Right kidney (tissue), 1 donor: Measurements from ENCODE around the gene ALOX5AP.
"Not testable (repeated sequence)": the region's sequence is repeated elsewhere in the genome, so short reads cannot be mapped to it uniquely, and the experiment has no call there.

ENCODE experiments used
- DNase-seq: peaks from one replicate; pipeline ENCODE4 v3.0.0-alpha.2; 2016

ALOX5AP gene

DNA sequence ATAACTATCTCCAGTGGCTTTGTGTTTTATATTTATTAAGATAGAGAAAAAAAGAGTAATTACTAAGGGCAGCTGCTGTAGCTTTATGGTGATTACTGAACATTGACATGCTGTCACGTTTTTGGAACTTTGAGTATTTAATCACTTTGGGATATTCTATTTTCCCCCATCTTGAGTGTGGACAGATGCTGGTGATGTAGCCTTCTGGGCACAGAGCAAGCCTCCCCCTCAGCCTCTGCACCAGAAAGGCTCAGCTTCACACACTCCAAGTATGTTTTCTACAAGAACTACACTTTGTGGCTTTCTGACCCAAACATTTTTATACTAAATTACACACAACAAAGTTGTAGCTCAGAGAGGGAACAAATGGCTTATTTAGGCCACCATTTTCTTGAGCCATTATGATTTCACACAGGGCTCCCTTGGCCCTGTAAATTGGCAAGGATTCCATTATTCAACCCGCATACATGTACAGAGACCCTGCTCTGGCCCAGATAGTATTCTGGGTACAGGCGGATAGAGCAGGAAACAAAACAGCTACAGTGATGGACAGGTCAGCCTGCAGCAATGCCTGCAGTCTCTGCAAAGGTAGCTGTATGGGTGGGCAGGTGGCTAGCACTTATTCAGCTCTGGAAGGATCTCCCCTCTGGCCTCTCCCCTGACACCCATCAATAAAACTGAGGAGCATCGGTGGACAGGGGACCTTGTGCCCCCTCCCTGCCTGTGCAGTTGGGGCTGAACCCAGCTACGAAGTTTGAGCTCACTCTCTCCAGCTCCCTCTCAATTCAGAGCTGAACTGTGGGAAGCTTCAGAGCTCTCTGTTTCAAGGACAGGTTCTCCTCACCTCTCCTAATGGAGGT is 1.3 kb downstream of the ALOX5AP start:
- no peak for DNase-seq

DNA sequence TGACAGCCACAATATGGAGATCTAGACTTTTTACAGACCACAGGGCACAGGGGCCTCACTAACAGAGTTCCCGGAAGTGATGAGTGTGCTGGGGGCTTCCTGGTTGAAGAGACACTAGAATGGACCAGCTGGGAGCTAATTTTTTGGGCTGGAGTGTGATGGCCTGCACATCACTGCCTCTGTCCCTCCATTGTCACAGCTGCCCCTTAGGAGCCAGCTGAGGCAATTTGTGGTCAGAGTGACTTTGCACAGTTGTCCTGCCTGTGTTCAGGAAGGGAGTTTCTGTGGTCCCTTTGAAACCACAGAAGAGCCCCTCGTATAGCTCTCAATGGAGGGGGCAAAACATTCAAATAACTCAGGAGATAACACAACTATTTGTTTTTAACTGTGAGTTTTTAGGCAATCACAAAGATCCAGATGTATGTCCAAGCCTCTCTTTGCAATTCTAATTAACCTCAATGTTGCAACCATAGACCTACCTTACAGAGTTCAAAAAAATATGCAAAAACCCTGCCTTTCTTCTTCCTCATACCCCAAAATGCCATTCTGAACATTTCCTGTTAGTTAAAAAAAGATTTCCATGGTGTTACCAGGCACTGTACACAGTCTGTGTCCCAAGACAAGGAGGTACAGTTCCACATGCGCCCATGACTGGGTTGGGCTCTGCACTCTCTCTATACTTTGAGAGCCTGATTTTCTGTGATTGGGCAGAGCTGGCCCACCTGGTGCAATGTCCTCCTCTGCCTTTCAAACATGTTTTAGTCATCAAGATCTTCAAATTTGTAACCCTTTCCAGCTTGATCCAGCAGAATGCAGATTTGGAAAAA is 2.4 kb downstream of the ALOX5AP start:
- DNase-seq, result no peak

DNA sequence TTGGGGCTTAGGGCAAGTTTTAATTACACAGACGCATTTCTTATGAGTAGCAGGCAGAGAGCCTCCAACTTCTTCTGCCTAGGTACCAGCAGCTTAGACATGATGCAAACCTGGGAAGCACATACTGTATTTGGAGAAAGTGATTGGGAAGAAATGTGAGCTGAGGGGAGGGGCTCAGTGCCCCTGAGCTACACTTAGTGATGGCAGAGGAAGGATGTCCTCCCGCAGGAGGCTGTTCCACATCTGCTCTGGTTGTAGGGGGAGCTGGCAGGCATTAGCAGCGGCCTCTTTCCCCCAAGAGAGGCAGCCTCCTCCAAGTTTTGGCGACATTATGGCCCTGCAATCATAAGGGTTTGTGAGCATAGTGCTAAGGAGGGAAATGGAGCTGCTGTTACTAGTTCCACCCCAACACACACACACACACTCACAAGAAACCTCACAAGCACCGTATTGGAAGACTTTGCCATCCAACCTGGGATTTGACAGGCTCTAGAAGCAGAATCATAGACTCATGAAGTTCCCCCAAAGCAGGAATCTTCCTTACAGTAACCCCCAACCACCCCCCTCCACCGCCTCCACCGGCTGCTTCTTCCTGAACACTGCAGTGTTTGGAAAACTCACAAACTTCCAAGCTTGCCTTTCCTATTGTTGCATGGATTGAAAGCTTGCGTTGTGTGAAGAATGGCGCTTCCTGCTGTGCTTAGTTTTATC is 3.3 kb downstream of the ALOX5AP start:
- no peak for DNase-seq

DNA sequence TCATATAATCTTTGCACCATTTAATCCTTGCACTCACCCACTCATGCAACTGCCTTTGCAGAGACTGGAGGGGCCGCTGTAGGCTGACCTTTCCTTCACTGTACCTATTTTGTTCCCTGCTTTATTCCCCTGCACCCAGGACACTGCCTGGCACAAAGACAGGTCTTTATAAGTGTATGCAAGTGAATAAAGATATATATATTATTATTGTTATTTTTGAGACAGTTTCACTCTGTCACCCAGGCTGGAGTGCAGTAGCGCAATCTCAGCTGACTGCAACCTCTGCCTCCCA is 3.8 kb downstream of the ALOX5AP start:
- DNase-seq, result no peak

DNA sequence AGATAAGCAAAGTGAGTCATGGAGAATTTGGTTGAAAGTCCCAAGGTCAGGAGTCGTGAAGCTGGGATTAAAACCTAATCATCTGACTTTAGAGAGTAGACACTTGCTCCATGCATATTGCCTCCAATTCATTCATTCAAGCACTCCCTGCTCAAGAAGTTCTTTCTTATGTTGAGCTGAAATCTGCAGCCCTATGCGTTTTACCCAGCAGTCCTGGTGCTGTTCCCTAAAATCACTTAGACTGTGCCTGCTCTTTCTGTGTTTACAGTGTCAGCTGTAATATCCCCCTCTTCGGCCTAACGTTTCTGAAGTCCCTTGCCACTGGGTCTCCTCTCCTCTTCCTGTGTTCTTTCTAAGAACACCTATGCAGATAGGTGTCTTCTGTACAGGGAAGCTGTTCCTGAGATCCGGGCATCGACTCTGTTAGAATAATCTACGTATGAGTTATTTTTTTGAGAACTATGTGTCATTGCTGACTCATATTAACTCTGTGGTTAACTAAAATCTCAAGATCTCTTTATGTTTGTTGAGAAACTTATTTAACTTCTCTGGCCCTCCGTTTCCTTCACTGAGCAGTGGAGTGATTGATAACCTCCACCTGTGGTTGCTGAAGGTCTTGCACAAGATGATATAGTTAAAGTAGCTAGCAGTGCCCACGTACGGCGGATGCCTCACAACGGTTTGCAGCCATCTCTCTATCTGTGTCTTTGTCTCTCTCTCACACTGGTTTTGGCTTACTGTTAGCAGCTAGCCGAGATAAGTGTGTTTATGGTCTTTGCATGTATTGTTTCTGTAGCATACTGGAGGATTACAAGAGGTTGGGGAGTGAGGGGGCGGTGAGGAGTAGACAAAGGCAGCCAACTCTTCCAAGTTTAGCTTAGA is 4.7 kb downstream of the ALOX5AP start:
- DNase-seq, result no peak

DNA sequence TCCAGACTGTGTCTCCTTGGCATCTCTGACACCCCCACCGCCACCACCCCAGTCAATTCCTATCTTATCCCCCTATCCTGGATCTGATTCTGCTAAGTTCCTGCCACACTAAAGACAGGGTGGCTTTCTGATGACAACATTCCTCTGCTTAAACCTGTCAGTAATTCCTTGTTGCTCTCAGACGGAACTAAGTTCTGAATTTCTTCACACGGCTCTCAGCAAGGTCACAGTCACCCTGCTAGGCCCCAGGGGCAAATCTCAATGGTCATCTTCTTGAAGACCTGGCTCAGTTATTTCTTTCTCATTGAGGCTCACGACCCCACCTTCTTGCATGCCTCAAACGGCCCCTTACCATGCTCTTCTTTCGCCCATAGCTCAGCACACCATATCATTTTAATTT is 7.6 kb downstream of the ALOX5AP start:
- no peak for DNase-seq

DNA sequence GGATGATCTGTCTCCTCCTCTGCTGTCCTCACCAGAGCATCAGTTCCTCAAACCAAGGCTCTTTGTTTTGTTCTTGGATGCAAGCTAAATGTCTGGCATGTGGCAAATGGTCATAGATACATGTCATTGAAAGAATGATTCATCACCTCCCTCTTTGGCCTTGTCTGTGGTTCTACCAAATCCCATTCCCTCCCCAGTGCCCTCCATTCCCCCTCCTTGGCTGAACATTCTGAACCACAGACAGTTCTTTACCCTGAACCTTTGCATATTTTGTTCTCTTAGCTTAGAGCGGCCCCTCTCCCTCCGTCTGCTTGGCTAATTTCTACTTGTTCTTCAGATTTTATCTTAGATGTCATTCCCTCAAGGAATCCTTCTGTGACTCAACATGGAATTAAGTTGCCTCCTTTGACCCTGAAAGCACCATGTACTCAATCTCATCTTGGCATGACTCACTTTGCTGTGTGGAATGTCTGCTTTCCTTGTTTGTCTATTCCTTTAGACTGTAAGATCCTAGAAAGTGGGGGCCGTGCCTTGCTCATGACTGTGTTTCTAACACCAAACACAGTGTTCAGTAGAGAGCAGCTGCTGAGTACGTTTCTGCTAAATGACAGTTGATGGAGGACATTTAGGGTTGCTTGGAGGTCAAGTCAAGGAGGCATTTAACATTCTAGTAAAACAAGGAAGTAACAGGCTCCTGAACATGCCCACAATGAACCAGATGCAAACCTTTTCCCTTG is 8.1 kb downstream of the ALOX5AP start:
- no peak for DNase-seq

DNA sequence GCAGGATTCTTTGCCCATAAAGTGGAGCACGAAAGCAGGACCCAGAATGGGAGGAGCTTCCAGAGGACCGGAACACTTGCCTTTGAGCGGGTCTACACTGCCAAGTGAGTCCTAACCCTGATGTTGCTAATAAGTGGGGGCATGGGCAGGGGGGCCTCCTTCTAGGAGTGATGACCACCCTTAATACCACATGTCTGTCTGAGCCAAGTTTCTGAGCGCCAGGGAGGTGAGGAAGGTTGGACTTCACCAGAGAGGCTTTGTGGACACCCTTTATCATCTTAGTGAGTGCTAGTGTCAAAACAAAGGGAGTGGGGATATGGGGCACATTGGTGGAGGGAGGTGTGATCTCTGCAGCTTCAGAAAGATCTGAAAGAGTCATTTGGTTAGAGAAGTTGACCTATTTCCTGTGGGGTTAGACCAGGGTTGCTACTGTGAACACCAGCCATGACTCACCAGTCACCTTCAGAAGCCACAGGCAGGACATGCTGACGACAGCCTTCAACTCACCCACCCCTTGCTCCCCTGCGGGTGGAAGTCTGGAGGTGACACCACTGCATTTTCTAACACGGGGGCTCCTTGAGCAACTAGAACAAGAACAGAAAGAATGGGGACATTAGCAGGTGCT is 8.8 kb downstream of the ALOX5AP start:
- DNase-seq, result no peak

DNA sequence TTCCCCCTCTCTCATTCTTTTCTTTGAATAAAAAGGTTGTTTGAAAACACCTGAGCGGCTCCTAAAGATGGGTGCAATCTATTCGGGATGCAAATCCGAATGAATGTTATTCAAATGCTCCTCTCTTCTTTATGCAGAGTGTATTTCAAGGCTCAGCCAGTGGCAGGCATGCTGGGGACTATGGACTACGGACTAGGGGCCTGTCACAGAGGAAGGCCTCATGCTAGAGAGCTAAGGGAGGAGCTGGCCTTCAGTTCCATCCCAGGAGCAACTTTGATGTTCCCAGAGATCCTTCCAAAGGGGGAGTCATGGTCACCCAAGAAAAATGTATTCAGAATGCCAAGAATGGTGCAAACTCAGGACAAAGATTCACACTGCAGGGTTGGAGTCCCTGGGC is 9.3 kb downstream of the ALOX5AP start:
- DNase-seq, result no peak

DNA sequence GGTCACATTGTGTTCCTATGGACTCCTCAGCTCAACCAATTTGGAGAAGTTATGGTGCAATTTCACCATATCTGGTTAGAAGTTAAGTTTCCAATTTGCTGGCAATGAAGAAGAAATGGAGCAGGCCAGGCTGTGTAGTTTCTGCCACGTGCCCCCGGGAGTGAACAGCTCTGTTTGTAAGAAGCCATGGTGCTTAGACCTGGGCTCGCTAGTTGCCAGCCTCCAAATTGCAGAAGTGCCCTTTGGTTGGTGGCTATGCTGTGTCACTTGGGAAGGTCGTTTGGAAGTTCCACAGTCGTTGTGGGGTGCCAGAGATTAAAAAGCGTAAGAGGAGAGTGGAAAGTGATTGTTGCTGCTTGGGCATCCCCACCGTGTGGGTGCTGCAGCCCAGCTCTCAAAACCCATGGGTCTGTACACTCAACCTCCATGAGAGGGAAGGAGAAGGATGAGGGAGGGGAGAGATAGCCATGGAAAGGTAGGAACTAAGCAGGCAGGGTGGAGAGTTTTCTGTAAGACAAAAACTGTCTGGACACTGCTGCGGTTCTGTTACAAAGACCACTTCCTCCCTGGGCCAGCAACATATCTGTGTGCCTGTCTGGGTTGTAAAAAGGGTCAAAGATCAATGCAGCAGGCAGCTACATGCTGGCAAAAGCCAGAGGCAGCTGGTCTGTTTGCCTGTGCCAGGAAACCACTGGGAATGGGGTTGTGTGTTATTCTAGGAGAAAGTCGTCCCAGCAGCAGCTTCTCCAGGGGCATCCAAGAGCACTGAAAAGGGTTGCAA is 10.8 kb downstream of the ALOX5AP start:
- no peak for DNase-seq

DNA sequence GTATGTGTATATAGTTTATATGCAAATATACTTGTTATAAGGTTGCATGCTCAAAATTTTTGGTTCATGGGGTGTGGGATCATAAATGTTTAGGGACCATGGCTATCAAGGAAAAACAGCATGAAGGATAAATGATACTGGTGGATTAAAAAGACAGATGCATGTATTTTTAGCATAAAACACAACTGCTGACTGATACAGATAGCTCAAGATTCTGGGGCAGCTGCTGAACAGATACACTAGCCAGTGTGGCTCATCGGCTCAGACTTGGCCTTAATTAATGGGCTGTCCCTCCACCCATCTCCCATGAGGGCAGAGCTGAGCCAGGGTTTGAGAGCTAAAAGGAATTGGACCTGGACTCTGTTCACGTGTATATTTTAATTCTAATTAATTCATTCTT is 11.4 kb downstream of the ALOX5AP start:
- DNase-seq, result no peak

DNA sequence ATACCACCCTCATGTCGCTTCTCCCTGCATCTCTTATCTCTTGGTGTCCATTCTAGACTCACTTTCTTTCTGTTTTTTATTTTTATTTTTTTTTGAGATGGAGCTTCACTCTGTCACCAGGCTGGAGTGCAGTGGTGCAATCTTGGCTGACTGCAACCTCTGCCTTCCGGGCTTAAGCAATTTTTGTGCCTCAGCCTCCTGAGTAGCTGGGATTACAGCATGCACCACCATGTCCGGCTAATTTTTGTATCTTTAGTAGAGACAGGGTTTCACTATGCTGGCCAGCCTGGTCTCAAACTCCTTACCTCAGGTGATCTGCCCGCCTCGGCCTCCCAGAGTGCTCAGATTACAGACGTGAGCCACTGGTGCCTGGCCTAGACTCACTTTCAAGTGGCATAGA is 12.5 kb downstream of the ALOX5AP start:
- DNase-seq, result not testable (repeated sequence)

DNA sequence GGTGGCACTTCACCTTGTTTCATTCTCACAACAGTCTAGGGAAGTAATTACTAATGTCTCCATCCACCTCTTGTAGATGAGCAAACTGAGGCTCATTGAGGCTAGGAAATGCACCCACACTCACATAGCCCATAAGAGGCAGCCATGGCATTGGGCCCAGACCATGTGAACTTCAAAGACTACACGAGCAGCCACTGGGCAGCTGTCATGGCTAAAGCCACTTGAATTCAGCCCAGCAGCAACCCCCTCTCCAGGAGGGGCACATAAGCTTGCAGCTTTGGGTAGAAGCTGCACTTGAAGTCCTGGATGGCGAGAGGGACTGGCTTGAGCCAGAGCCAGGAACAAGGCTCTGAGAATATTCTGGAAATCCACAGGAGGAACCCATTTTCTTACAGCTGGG is 13.4 kb downstream of the ALOX5AP start:
- DNase-seq, result no peak

DNA sequence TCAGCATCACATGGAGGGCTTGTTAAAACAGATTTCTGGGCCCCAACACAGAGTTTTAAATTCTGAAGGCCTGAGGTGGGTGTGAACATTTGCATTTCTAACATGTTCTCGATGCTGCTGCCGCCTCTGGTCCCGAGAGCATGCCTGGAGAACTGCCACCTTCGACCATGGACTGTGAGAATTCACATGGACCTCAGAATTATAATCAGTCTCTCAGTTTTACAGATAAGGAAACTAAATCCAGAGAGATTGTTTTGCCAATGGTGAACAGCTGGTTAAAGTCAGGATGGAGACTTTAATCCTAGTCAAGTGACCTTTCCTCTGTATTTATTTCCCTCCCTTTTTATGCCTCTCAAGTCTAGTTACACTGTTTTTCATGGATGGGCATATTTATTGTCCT is 14.7 kb downstream of the ALOX5AP start:
- no peak for DNase-seq

DNA sequence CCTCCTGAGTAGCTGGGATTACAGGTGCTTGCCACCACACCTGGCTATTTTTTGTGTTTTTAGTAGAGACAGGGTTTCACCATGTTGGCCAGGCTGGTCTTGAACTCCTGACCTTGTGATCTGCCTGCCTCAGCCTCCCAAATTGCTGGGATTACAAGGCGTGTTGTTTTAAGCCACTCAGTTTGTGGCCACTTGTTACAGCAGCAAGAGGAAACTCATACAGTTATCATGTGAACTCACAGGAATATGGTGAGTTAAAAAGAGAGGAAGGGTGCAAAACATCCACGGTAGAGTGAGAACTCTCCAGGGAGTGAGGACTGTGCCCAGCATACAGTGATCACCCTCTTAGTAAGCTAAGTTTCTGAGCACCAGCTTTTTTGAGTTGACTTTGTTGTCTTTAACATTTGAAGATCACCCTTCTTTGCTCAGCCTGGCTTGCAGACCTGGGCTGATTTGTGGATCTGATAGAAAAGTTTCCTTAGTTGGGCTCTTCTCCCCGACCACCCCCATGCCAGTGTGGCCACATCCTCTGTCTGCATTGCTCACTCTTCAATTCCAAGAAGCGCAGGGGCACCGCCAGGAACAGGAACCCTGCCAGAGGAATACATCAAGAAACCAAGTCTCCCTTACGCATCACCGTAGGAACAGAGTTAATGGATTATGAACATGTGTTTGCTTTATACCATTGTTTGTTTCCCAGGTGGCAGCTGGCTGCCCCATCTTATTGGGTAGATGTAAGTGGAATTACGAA is 16.0 kb downstream of the ALOX5AP start:
- DNase-seq, result no peak

DNA sequence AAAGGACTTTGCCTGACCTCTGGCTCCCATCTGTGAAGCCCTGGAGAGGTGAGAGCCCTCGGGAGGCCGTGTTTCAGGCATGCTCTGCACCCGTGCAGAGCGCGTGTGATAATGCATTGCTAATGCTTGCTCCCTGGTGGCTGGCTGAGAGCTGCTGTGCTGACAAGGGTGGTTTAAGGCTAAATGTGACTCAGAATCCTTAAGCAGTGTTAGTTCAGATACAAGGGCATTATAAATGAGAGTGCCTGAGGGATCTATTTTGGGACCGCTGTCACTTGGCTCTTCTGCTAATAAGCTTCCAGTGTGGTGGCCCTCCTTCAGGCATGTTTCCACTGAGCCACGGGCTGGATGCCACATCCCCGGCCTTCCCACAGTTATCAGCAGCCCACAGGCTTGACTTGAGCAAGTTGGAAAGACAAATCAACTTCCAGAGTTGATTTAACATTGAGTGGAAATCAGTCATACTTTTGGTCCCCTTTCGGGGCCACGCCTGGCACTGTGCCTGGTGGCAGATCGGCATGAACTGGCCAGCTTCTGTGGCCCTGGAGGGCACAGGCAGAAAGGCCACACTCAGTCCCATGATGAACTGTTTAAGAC is 17.0 kb downstream of the ALOX5AP start:
- no peak for DNase-seq

DNA sequence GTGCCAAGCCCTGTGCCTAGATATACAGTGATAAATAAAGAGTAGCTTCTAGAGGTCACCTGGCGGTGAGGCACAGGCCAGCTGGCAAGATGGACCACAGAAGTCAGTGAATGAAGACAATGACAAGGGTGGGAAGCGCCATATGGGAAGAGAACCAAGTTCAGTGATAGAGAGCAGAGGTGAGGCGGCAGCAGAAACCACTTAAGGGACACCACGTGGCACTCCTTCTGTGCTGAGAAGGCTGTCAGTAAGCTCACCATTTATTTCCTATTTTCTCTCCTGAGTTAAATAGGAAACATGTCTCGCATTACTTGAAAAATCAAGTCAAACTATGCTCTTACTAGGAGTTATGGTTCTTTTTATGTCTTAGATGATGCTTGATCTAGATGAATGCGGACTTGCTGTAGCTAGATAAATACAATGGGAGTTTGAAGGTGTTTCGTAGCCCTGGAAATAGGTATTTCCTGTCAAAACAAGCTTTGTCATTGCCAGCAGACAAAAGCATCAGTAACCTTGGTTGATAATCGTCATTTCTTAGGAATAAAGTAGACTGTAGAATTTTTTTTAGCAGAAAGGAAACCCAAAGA is 17.8 kb downstream of the ALOX5AP start:
- DNase-seq, result no peak

DNA sequence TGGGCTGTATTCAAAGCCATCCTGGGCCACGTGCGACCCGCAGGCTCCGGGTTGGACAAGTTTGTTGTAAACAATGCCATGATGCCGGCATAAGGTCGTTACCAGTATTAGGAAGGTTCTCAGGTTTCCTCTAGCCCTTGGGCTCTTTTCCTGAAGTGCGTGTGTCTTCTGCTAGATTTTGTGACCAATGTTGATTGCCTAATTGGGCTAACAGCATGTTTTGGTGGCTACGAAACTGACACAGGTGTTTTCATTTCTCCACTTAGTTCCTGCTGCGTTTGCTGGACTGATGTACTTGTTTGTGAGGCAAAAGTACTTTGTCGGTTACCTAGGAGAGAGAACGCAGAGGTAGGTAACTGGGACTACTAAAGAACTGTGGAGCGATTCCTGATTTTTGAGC is 20.3 kb downstream of the ALOX5AP start:
- DNase-seq, result no peak
